Endothelial cell of umbilical vein (primary cell): ENCODE measurements around the gene PUS3.

Source experiments
- CTCF ChIP-seq, 2 donors: IDR thresholded peaks; 1 replicate in 1 of 2; 2 replicates in 1 of 2; pipeline ENCODE4 v1.5.1; 2011; ENCODE audit warnings: low read length in 2 of 2, mild to moderate bottlenecking in 2 of 2, moderate library complexity in 2 of 2, control low read depth in 1 of 2, inconsistent platforms in 1 of 2, low read depth in 1 of 2; ENCODE audit not compliant: insufficient read depth in 1 of 2; ENCODE audit errors: extremely low read depth in 1 of 2
- EZH2 ChIP-seq: IDR thresholded peaks from 2 replicates; pipeline ENCODE4 v1.6.1; 2012; ENCODE audit warnings: borderline replicate concordance, low read depth, mild to moderate bottlenecking, moderate library complexity, low read length, inconsistent platforms; ENCODE audit not compliant: severe bottlenecking
- FOS ChIP-seq: IDR thresholded peaks from 2 replicates; pipeline ENCODE4 v1.6.1; 2011; ENCODE audit warnings: mild to moderate bottlenecking, low read length, moderate library complexity, borderline replicate concordance; ENCODE audit not compliant: insufficient read depth
- MYC ChIP-seq: IDR thresholded peaks from one replicate; pipeline ENCODE4 v1.6.1; 2011; ENCODE audit warnings: mild to moderate bottlenecking, low read depth, low read length
- POLR2A ChIP-seq: IDR thresholded peaks from 2 replicates; pipeline ENCODE4 v1.6.1; 2012; ENCODE audit warnings: low read depth, mild to moderate bottlenecking, control low read depth, low read length

GRCh38 chr11:125924384-125925007 lies 21.5 kb upstream of the PUS3 start:
- TF ChIP-seq CTCF (IDR thresholded peaks at IDR 0.05; ENCODE audit: extremely low read depth in 1 of 2, insufficient read depth in 1 of 2, low read depth in 1 of 2, low read length in 2 of 2) (no peak), EZH2 (no peak), MYC (no peak), POLR2A (no peak), FOS (no peak)
